Endometrial microvascular endothelial cells (primary cell): ENCODE results near the gene DGKZ. TPM values are rescaled to one million over a fixed set of nuclear protein-coding genes. Genes with fewer than 3 reads are reported as not detected.
"Not testable (repeated sequence)": the region's sequence is repeated elsewhere in the genome, so short reads cannot be mapped to it uniquely, and the experiment has no call there.

ENCODE experiments used
- in situ Hi-C: cut with HindIII; loops from 2 replicates; pipeline ENCODE4 v1.10.0; 2017; ENCODE audit warnings: low sequenced_read_pairs, low pct_unique_long_range_greater_than_20kb; ENCODE audit errors: inconsistent ontology term
- total RNA-seq: library from RNA; depleted of rRNA; stranded (reverse); fragments of >200 nt; gene quantifications from one replicate; pipeline ENCODE4 v1.2.3, GENCODE V29; 2015; ENCODE audit errors: inconsistent ontology term

Gene DGKZ
- total RNA-seq, 1 donor from 2014 or later = 95.0 TPM

- in situ Hi-C loops = no loop called here
Measured at GRCh38 chr11:46362156-46363030, 15.1 kb downstream of the DGKZ start.

- in situ Hi-C loops = no loop called here
Measured at GRCh38 chr11:46363031-46363407, 15.8 kb downstream of the DGKZ start.

- in situ Hi-C loops = no loop called here
Measured at GRCh38 chr11:46363455-46364005, 16.3 kb downstream of the DGKZ start.

- in situ Hi-C loops = no loop called here
Measured at GRCh38 chr11:46364056-46364455, 16.8 kb downstream of the DGKZ start.

GRCh38 chr11:46364791-46365190 is 17.5 kb downstream of the DGKZ start:
- in situ Hi-C loops = no loop called here

- in situ Hi-C loops = no loop called here
Measured at GRCh38 chr11:46366260-46366659, 19.0 kb downstream of the DGKZ start.

- in situ Hi-C loops = no loop called here
Measured at GRCh38 chr11:46366661-46367161, 19.4 kb downstream of the DGKZ start.

- in situ Hi-C loops = no loop called here
Measured at GRCh38 chr11:46367244-46367915, 20.1 kb downstream of the DGKZ start.

- in situ Hi-C loops = no loop called here
Measured at GRCh38 chr11:46367916-46368267, 20.6 kb downstream of the DGKZ start.

- in situ Hi-C loops = no loop called here
Measured at GRCh38 chr11:46369458-46370152, 22.3 kb downstream of the DGKZ start.

- in situ Hi-C loops = no loop called here
Measured at GRCh38 chr11:46370253-46370652, 23.0 kb downstream of the DGKZ start.

- in situ Hi-C loops = not testable (repeated sequence)
Measured at GRCh38 chr11:46371262-46371661, 24.0 kb downstream of the DGKZ start.

GRCh38 chr11:46372086-46372485 is 24.8 kb downstream of the DGKZ start:
- in situ Hi-C loops = no loop called here

GRCh38 chr11:46372501-46372900 is 25.2 kb downstream of the DGKZ start:
- in situ Hi-C loops = not testable (repeated sequence)

GRCh38 chr11:46373787-46374740 is 26.8 kb downstream of the DGKZ start:
- in situ Hi-C loops = no loop called here

- in situ Hi-C loops = no loop called here
Measured at GRCh38 chr11:46374815-46375214, 27.6 kb downstream of the DGKZ start.

- in situ Hi-C loops = no loop called here
Measured at GRCh38 chr11:46375392-46376101, 28.3 kb downstream of the DGKZ start.
